ENCODE data around the gene BLID. TPM values are rescaled to one million over a fixed set of nuclear protein-coding genes. Genes with fewer than 3 reads are reported as not detected.

The BLID gene, protein sequence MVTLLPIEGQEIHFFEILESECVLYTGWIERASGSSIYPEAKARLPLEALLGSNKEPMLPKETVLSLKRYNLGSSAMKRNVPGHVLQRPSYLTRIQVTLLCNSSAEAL
- total RNA-seq, result not detected in 2 replicates

DNA sequence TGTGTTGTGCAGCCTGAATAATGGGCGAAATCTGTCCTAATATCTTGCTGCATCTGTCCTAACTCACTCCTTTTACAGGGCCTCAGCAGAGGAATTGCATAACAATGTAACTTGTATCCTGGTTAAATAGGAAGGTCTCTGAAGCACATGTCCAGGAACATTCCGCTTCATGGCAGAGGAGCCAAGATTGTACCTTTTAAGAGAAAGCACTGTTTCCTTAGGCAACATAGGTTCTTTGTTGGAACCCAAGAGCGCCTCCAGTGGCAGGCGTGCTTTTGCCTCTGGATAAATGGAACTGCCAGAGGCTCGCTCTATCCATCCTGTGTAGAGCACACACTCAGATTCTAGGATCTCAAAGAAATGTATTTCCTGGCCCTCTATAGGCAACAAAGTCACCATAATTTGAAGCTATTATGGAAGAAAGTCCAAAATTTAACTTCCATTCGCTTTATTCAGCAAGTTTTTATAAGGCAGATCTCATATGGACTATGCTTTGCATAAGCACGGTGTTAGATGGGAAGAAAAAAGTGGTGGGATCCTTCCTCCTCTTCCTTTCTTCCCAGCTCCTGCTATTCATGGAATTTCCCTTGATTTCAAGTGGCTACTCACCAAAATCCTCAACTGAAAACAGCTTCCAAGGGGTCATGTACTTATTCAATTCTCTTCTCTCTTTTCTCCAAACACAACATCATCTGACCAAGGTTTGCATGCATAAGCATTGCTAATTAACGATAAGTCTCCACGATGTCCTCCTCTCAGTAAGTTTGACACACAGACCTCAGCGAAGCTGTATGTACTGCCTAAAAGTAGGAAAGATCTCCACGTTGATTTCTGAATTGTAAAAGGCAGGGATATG is at the start of gene BLID:
TSS of gene BLID (minus strand) at position 692 of the 856 bp plus-strand sequence. CDS start at position 399, 293 bp downstream.
- H3K27ac Mint-ChIP-seq, result no peak within 1 kb of the TSS
- ChIA-PET POLR2A (no interaction called here), CTCF (no interaction called here)

DNA sequence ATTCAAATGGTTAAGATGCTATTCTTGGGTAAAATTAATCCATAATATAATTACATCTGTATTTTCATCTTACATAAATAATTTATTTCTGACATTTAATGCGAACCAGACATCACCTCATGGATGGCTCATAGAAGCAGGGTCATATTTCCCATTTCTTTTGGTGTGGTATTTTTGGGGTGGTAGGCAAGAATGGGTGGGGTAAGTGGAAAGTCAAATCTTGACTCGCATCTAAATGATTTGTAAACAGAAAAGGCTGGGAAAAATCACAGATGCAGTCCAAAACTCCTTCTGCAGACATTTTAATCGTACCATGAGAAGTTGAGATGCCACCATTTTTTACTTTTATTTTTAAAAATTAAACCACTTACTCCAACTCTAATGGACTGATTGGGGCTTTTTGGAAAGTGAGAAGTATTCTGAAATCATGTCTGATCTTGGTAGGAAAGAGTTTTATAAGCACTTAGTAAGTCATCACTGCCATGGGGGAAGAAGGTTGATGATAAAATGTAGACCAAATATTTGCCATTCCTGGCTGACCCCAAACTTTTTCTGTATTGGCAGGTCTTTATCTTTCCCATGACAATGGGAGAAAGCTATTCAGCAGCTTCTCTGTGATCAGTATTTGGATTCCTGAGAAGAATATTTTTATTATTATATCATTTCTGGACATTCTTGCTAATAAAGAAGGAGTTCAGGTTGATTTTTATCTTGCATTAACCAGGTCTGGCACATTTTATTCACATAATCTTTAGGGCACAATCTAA is 47.2 kb upstream of the BLID start:
- intact Hi-C loops (cut with micrococcal nuclease), result no loop called here
- CTCF ChIA-PET, result no interaction called here

More for the DNA sequence above, at the start of gene BLID:
- no peaks in the 10 kb centered on the region for H3K4me1 Mint-ChIP-seq
- no peaks in the 10 kb centered on the region for H3K36me3 Mint-ChIP-seq (ENCODE audit: low read depth)
- no peak within 1 kb of the TSS for H3K4me3 Mint-ChIP-seq
- peaks cover 2% of the 10 kb centered on the region for H3K27me3 Mint-ChIP-seq
- H3K9me3 Mint-ChIP-seq, result peaks cover 3% of the 10 kb centered on the region
- no peak for ATAC-seq (ENCODE audit: low read depth)
- TF ChIP-seq, protein P1, sequence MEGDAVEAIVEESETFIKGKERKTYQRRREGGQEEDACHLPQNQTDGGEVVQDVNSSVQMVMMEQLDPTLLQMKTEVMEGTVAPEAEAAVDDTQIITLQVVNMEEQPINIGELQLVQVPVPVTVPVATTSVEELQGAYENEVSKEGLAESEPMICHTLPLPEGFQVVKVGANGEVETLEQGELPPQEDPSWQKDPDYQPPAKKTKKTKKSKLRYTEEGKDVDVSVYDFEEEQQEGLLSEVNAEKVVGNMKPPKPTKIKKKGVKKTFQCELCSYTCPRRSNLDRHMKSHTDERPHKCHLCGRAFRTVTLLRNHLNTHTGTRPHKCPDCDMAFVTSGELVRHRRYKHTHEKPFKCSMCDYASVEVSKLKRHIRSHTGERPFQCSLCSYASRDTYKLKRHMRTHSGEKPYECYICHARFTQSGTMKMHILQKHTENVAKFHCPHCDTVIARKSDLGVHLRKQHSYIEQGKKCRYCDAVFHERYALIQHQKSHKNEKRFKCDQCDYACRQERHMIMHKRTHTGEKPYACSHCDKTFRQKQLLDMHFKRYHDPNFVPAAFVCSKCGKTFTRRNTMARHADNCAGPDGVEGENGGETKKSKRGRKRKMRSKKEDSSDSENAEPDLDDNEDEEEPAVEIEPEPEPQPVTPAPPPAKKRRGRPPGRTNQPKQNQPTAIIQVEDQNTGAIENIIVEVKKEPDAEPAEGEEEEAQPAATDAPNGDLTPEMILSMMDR (IDR thresholded peaks at IDR 0.05), result no peak
- intact Hi-C loops (cut with micrococcal nuclease), result no loop called here
- no peak for DNase-seq

DNA sequence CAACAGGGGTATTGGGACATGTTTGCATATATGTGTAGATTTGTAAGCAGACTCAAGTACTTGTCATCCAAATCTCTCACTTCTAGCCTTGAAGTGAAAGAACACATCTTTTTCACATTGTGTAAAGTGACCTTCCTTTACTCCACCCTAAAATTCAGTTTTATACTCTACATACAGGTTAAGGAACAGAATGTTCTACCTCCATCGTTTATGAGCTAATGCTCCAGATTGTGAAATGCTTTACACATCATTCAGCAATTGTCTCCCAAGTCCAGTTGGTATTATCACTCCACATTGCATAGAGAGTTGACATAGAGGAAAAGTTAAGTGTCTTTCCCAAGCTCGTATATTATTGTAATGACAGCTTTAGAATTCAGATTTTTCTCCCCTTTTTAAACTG is 46.1 kb upstream of the BLID start:
- Mint-ChIP-seq H3K36me3 (ENCODE audit: low read depth) (no peaks in the 10 kb centered on the region), H3K4me3 (no peak overlapping the region), H3K27me3 (peaks cover 6% of the 10 kb centered on the region), H3K4me1 (peaks cover 7% of the 10 kb centered on the region), H3K27ac (no peak overlapping the region), H3K9me3 (no peaks in the 10 kb centered on the region)
- TF ChIP-seq, protein P1 (IDR thresholded peaks at IDR 0.05), result no peak
- intact Hi-C loops (cut with micrococcal nuclease), result no loop called here
- ChIA-PET CTCF (no interaction called here), POLR2A (no interaction called here)
- DNase-seq (no peak), ATAC-seq (ENCODE audit: low read depth) (no peak)

More for the DNA sequence above, 47.2 kb upstream of the BLID start:
- Mint-ChIP-seq H3K4me1 (no peaks in the 10 kb centered on the region), H3K36me3 (ENCODE audit: low read depth) (no peaks in the 10 kb centered on the region), H3K27ac (no peak overlapping the region), H3K27me3 (peaks cover 6% of the 10 kb centered on the region), H3K4me3 (no peak overlapping the region), H3K9me3 (no peaks in the 10 kb centered on the region)
- TF ChIP-seq, protein P1 (IDR thresholded peaks at IDR 0.05), result no peak
- ATAC-seq (ENCODE audit: low read depth), result no peak
- POLR2A ChIA-PET, result no interaction called here
- DNase-seq, result no peak

DNA sequence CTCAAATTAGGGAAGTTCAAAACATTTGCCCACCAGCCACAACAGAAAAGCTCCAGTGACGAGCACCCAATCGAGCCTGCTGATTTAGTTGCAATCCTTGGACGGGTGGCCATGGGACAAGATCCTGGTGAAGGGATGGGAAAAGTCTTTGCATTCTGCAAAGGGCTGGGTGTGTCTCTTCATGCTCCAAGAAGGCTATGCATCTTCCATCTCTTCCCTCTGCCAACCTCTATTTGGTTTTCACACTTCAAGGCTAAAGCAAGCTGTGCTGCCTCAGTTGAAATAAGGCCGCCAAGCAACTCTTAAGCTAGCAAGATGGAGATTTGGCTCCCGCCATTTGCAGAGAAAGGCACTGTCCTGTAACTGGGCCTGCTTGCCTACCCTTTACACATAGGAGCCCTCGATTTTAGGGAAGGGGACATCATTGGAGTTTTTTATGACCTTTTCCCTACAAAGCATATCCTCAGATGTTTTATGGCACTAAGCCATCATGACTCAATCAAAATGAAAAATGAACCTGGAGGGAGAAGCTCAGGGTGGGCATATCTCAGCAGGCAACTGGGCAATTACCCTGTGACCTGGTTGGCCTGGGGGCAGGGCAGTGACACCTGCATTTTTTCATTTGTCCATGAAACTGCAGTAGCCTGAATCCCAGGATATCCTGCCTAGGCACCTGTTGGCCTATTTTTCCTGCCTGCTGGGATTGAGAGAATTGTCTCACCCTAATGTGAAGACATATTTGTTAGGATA is 45.0 kb upstream of the BLID start:
- H3K4me1 Mint-ChIP-seq, result peaks cover 14% of the 10 kb centered on the region
- H3K4me3 Mint-ChIP-seq, result no peak overlapping the region
- peaks cover 9% of the 10 kb centered on the region for H3K27me3 Mint-ChIP-seq
- H3K9me3 Mint-ChIP-seq, result no peaks in the 10 kb centered on the region
- intact Hi-C loops (cut with micrococcal nuclease), result no loop called here
- ChIA-PET POLR2A (no interaction called here), CTCF (no interaction called here)
- no peak for DNase-seq
- TF ChIP-seq, protein P1 (IDR thresholded peaks at IDR 0.05), result no peak
- no peaks in the 10 kb centered on the region for H3K36me3 Mint-ChIP-seq (ENCODE audit: low read depth)
- no peak overlapping the region for H3K27ac Mint-ChIP-seq
- ATAC-seq (ENCODE audit: low read depth), result no peak
